ENCODE results near the gene SERPIND1.

DNA sequence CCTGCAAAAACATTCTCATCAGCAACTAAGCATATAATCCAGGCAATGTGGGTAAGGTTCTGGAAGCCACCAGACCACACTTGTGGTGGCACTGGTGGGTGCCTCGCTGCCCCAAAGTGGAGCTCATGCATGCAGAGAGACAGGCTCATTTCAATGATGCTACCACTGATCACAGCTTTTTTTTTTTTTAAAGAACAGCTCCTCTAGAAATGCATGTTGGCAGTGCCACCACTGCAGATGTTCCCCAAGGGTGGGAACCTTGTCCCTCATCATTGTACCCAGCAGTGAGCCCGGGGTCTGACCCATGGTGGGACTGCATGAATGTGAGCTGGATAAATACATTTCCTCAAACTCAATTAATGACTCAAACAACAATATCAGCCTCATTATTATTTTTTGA is 31.1 kb upstream of the SERPIND1 start:
- TF ChIP-seq, protein P1, sequence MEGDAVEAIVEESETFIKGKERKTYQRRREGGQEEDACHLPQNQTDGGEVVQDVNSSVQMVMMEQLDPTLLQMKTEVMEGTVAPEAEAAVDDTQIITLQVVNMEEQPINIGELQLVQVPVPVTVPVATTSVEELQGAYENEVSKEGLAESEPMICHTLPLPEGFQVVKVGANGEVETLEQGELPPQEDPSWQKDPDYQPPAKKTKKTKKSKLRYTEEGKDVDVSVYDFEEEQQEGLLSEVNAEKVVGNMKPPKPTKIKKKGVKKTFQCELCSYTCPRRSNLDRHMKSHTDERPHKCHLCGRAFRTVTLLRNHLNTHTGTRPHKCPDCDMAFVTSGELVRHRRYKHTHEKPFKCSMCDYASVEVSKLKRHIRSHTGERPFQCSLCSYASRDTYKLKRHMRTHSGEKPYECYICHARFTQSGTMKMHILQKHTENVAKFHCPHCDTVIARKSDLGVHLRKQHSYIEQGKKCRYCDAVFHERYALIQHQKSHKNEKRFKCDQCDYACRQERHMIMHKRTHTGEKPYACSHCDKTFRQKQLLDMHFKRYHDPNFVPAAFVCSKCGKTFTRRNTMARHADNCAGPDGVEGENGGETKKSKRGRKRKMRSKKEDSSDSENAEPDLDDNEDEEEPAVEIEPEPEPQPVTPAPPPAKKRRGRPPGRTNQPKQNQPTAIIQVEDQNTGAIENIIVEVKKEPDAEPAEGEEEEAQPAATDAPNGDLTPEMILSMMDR (tag by site-specific recombination; IDR thresholded peaks at IDR 0.05) = no peak
- no peak for TF ChIP-seq ZNF184 (tag by site-specific recombination; IDR thresholded peaks at IDR 0.05)
- TF ChIP-seq, protein P2, sequence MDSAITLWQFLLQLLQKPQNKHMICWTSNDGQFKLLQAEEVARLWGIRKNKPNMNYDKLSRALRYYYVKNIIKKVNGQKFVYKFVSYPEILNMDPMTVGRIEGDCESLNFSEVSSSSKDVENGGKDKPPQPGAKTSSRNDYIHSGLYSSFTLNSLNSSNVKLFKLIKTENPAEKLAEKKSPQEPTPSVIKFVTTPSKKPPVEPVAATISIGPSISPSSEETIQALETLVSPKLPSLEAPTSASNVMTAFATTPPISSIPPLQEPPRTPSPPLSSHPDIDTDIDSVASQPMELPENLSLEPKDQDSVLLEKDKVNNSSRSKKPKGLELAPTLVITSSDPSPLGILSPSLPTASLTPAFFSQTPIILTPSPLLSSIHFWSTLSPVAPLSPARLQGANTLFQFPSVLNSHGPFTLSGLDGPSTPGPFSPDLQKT (IDR thresholded peaks at IDR 0.05; ENCODE audit: borderline replicate concordance, low read depth, low read length) = no peak

Data from HEK293 (cell line).